Uterus (tissue), 2 donors: ENCODE results near the gene MMRN2.

ENCODE experiments used
- POLR2A ChIP-seq, 2 donors: fragments of 450-650 bp; IDR thresholded peaks; one replicate each; pipeline ENCODE4 v1.6.1; 2016; ENCODE audit warnings: antibody characterized with exemption in 2 of 2, mild to moderate bottlenecking in 1 of 2, moderate library complexity in 1 of 2
- TF ChIP-seq, protein P1 (sequence below), 4 experiments: fragments of 200-600 bp in 2 of 4; fragments of 450-650 bp in 2 of 4; sonication (generic) in 2 of 4; IDR thresholded peaks; one replicate each; pipeline ENCODE4 v1.5.1; 2016 to 2019; ENCODE audit warnings: antibody characterized with exemption in 4 of 4, mild to moderate bottlenecking in 2 of 4, moderate library complexity in 1 of 4

GRCh38 chr10:86942441-86943315 lies 14.7 kb downstream of the MMRN2 start:
- TF ChIP-seq, protein P1, sequence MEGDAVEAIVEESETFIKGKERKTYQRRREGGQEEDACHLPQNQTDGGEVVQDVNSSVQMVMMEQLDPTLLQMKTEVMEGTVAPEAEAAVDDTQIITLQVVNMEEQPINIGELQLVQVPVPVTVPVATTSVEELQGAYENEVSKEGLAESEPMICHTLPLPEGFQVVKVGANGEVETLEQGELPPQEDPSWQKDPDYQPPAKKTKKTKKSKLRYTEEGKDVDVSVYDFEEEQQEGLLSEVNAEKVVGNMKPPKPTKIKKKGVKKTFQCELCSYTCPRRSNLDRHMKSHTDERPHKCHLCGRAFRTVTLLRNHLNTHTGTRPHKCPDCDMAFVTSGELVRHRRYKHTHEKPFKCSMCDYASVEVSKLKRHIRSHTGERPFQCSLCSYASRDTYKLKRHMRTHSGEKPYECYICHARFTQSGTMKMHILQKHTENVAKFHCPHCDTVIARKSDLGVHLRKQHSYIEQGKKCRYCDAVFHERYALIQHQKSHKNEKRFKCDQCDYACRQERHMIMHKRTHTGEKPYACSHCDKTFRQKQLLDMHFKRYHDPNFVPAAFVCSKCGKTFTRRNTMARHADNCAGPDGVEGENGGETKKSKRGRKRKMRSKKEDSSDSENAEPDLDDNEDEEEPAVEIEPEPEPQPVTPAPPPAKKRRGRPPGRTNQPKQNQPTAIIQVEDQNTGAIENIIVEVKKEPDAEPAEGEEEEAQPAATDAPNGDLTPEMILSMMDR (IDR thresholded peaks at IDR 0.05) = no peak
- no peak for TF ChIP-seq POLR2A (IDR thresholded peaks at IDR 0.05)
